CD4-positive, alpha-beta T cell treated with Interleukin-4 for 1 hour (primary cell): ENCODE measurements around the gene RHOA.
A peak's percentile ranks its signal among the peaks of the same experiment; 100 is the strongest.
"Not testable (repeated sequence)": the region's sequence is repeated elsewhere in the genome, so short reads cannot be mapped to it uniquely, and the experiment has no call there.

Experiments
- DNase-seq, 2 donors: peaks; one replicate each; pipeline ENCODE4 v3.0.0-alpha.2; 2020 to 2022

The RHOA gene

DNA sequence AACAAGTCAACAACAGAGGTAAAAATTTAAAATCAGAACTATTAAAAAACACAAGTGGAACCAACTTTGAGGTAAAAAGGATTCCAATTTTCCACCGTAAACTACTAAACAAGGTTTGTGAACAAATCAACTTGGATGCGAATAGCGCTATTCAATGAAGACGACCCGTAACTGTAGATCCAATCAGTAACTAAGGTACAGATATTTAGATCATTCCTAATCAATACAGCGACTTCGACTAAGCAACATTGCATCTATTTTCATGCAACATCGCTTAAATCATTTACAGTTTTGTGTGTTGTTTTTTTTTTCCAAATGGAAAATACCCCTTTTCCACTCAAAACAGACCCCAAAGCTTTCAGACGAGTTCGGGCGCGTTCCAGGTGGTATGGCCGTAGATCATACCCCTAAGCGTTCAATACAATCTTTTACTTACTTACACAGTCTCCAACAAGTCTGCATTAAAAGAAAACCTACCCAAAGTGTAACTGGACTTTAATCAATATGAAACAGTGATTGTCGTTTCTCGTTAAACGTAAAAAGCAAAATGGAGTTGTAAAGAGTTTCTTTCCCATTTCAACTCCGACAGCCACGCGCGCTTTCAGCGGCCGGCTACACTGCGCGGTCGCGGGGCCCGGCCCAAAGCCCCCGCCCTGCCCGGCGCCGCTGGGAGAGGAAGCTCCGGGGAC is 786 bp downstream of the RHOA start:
- DNase-seq, result no peak

DNA sequence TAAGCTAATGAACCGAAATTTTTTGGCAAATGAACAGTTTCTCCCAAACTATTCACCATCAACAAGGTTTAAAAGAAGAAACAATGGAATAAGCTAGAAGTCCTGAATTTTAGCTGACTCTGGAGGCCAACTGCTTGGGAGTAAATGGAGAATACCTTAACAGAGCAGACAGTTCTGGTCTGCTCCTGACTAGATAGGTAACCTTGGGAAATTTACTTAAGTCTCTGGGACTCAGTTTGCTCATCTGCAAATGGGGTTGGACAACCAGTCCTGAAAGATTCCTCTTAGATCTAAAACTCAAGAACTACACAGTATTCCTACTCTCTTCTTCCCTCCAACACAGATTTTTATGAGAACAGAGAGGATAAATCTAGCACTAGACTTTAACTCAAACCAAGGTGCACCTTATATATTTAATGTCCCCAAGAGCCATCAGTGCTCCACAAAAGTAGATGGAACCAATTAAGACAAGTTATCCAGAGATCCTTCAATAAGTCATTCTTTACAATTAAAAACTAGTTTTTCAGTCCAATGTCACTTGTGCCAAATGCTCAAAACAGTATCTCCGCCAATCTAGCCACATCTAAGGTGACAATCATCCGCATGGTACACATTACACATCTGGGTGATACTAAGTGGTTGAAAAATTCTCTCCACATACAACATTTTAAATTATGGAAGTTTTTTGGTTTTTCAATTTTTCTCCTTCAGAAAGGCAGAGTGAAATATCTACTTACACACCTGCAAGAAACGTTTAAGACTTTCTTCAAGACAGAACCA is 1.5 kb downstream of the RHOA start:
- DNase-seq, result peak in 1 of 2 donors; percentile 48

DNA sequence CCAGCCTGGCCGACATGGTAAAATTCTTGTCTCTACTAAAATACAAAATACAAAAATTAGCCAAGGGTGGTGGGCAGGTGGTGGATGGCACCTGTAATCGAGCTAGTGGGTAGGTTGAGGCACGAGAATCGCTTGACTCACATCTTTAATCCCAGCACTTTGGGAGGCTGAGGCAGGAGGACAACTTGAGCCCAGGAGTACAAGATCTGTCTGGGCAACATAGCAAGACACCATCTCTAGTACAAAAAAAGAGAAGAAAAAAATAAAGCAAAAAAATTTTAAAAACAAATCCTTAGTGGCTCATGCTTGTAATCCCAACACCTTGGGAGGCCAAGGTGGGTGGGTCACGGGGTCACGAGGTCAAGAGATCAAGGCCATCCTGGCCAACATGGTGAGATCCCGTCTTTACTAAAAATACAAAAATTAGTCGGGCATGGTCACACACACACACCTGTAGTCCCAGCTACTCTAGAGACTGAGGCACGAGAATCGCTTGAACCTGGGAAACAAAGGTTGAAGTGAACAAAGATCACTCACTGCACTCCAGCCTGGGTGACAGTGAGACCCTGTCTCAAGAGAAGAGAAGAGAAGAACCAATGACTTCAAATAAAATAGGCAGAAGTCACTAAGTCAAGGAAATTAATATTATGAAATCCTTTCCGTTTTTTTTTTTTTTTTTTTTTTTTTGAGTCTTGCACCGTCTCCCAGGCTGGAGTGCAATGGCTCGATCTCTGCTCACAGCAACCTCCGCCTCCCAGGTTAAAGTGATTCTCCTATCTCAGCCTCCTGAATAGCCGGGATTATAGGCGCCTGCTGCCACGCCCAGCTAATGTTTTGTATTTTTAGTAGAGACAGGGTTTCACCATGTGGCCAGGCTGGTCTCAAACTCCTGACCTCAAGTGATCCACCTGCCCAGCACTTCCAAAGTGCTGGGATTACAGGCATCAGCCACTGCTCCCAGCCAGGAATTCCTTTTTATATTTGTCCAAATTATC is 4.9 kb downstream of the RHOA start:
- DNase-seq, result no peak

DNA sequence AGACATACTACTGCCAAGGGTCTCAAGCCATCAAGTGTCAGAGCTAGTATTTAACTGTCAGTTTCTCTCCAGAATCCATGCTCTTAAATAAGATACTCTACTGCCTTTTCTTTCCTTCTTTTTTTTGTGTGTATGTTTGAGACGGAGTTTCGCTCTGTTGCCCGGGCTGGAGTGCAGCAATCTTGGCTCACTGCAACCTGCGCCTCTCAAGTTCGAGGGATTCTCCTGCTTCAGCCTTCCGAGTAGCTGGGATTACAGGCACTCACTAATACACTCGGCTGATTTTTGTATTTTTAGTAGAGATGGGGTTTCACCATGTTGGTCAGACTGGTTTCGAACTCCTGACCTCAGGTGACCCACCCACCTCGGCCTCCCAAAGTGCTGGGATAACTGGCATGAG is 6.2 kb downstream of the RHOA start:
- DNase-seq, result not testable (repeated sequence)

DNA sequence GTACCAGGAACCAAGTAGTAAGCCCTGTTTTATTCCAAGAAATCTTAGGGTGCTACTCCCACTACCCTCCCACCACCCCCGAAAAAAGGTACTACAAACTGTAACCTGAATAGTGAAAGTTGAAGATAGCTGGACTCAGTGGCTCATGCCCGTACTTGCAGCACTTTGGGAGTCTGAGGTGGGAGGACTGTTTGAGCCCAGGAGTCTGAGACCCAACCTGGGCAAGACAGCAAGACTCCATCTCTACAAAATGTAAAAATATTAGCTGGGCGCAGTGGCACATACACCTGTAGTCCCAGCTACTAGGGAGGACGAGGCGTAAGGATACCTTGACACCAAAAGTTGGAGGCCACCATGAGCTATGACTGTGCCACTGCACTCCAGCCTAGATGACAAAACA is 7.9 kb downstream of the RHOA start:
- DNase-seq, result no peak

DNA sequence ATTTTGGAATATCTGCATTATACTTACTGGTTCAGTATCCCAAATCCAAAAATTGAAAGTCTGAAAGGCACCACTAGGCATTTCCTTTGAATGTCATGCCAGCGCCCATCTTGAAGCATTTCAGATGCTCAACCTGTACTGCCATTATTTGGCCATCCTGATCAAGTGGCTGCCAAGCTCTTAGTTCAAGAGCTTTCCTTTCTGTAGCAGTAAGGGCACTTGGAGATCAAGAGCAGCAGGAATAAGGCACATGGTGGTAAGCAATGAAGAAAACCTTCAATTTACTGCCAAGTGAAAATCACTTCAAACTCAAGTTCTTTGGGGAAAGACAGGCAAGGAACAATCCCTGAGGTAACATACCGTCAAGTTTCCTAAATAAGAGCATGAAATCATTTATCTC is 10.0 kb downstream of the RHOA start:
- DNase-seq, result no peak

DNA sequence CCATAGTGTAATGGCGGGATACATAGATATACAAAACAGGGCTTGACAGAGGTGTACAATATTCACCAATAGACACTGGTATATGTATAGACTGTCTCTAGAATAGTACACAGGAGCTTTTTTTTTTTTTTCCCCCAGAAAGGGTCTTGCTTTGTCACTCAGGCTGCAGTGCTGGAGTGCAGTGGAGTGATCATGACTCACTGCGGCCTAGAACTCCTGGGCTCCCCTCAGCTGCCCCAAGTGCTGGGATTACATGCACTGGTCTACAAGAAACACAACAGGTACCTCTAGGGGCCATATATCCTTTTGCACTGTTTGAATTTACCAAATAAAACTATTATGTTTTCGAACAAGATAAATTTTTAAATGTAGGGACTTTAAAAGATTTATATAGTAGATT is 12.3 kb downstream of the RHOA start:
- no peak for DNase-seq

DNA sequence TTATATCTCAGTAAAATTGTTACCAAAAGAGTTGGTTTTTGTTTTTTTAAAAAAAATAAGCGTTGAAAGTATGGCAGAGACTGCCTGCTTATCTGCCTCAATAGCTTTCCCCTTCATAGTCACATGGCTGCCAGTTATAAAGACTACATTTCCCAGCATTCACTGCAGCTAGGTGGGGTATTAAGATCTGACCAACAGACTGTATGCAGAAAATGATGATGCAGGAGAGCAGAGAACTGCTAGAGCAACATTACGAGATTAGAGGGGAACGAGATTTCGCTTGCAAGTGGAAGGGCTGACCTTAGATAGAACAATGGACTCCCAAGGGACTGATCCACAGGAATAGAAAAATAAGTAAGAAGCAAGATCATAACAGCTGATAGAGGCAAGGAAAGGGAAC is 14.3 kb downstream of the RHOA start:
- peak in 1 of 2 donors; percentile 33 for DNase-seq

DNA sequence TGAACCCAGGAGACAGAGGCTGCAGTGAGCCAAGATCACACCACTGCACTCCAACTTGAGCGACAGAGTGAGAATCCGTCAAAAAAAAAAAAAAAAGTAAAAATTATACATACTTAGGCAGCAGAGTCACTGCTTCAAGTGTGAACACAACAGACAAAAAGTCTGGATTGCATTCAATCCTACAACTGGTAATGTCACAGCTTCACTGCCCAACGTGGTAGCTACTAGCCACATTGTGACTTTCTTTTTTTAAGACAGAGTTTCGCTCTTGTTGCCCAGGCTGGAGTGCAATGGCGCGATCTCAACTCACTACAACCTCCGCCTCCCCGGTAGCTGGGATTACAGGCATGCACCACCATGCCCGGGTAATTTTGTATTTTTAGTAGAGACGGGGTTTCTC is 20.5 kb downstream of the RHOA start:
- not testable (repeated sequence) for DNase-seq

DNA sequence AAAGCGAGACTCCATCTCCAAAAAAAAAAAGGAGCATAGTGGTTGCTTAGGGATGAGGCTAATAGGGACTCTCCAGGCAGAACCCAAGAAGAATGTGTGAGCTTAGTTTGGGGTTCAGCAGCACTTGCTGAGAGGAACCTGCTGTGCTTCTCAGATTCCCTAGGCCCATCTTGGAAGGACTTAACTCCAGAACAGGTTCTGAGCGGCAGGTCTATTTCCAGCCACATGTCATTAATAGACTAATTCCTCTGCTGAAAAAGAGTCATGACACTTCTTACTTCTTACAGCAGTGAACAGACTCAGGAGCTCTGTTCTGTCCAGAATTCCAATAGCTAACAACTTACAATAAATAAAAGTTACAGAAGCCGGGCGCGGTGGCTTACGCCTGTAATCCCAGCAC is 22.5 kb downstream of the RHOA start:
- no peak for DNase-seq

DNA sequence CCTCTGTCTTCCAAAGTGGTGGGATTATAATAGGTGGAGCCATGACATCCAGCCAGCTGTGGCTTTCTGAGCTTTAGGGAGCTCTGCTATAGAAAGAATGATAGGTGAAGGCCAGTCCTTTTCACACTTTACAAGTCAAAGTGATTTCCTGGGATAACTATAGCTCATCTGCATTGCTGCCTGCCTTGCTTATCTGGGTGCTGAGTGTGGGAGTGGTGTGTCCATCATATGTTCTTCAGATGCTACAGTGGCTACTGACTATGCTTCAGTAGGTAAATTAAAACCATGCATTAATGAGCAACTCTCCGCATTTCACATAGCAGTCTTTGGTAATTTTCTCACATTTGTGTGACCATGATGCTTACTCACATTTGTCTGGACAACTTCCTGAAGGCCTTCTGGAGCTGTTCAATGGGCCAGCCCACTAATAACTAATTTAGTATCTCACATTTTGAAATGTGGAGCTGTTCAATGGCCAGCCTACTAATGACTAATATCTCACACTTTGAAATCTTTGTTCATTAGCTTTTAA is 23.4 kb downstream of the RHOA start:
- DNase-seq, result no peak

DNA sequence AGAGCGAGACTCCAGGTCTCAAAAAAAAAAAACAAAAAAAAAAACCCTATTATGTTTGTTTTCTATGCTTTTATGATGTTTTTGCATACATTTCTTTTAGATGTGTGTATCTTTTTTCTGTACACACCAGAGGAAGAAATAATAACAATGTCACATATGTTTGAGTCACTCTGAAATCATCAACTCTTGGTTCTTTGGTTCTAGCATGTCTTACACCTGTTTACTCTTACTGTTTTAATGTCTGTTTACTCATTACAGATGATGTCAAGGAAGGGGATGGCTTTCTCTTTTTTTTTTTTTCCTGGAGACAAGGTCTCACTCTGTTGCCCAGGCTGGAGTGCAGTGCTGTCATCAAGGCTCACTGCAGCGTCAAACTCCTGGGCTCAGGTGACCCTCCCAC is 24.1 kb downstream of the RHOA start:
- DNase-seq, result no peak

DNA sequence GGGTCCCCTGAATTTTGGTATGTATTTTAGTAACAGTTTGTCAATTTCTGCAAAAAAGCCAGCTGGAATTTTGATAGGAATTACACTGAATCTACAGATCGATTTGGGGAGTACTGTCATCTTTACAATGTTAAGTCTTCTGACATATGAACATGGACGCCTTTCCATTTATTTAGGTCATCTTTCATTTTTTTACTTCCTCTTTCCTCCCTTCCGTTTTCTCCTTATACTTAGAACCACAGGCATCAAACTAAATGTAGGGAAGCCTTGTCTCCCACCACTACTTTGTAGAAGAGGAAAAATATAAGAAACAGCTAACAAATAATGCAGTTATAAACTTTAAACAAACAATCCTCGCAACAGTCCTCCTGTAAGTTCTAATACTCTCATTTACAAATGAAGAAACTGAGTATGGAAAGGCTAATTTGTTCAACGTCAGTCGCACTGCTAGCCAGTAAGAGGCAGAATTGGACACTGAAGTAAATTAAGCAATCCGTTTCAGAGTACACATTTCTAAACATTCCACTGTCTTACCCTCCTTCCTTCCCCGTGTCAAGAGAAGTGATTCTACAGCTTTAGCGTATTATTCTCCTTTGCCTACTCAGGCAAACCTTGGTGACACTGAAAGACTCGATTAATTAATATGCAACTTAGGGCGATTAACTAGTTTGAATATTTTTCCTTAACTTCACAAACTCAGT is 25.6 kb downstream of the RHOA start:
- no peak for DNase-seq

DNA sequence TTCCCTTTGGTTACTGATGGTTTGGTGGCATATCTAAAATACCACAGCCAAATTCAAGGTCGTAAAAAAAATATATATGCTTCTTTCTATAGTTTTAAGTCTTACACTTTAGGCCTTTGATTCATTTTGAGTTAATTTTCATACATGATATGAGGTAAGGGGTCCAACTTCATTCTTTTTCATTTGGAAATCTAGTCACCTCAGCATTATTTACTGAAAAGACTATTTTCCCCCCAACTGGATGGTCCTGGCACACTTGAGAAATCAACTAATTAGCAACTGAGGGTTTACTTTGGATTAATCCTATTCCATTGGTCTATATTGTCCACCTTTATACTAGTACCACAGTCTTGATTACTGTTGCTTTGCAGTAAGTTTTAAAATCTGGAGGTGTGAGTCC is 26.2 kb downstream of the RHOA start:
- no peak for DNase-seq

DNA sequence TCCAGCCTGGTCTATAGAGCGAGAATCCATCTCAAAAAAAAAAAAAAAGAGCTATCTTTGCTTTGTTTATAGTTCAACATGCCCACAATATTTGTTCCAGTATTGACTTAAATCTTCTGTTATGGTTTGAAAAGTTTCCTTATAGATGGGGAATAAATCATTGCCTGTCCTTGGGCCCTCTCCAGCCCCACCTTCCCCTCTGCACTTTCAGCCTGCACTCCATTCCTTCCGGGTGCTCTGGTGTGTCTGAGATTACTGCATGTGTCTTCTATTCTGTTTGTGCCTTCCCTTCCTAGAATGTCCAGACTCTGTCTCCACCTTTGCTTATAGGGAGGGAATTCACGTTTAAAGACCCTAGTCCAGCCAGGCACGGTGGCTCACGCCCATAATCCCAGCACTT is 28.4 kb downstream of the RHOA start:
- no peak for DNase-seq

DNA sequence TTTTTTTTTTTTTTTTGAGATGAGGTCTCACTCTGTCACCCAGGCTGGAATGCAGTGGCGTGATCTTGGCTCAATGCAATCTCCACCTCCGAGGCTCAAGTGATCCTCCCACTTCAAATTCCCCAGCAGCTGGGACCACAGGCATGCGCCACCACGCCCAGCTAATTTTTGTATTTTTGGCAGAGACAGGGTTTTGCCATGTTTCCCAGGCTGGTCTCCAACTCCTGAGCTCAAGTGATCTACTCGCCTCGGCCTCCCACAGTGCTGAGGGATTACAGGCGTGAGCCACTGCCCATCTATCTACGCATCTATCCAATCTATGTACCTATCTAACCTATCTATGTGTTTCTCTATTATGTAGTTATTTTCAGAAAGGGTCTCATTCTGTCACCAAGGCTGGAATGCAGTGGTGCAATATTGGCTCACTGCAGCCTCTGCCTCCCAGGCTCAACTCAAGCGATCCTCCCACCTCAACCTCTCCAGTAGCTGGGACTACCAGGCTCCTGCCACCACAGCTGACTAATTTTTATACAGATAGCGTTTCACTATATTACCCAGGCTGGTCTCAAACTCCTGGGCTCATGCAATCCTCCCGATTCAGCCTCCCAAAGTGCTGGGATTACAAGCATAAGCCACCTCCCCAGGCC is 33.4 kb downstream of the RHOA start:
- no peak for DNase-seq

DNA sequence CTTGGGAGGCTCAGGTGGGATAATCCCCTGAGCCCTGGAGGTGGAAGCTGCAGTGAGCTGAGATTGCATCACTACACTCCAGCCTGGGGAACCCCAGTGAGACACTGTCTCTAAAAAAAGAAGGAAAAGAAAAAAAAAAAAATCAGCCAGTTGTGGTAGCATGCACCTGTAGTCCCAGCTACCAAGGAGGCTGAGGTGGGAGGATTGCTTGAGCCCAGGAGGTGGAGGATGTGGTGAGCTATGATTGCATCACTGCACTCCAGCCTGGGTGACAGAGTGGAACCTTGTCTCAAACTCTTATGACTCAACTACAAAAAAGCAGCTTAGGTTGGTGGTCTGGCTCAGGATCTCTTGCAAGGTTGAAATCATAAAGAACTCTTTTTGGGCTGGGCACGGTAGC is 34.3 kb downstream of the RHOA start:
- peak; percentile 35 to 55 for DNase-seq

DNA sequence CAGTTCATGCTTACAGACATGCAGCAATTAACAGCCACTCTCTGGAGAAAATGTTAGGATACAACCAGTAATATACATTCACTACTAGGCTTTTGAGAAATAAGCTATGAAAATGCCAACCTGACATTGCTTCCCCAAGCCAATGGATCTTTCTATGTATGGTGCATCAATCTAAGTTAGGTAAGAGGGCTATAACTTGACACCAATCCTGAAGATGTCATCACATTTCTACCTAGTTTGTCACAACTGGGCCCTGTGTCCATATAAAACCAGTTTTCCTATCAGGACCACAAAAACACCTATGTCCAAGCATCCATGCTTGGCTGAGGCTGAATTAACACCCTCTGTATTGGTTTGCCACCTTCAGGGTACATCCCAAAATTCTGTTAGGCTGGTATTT is 39.8 kb downstream of the RHOA start:
- no peak for DNase-seq

DNA sequence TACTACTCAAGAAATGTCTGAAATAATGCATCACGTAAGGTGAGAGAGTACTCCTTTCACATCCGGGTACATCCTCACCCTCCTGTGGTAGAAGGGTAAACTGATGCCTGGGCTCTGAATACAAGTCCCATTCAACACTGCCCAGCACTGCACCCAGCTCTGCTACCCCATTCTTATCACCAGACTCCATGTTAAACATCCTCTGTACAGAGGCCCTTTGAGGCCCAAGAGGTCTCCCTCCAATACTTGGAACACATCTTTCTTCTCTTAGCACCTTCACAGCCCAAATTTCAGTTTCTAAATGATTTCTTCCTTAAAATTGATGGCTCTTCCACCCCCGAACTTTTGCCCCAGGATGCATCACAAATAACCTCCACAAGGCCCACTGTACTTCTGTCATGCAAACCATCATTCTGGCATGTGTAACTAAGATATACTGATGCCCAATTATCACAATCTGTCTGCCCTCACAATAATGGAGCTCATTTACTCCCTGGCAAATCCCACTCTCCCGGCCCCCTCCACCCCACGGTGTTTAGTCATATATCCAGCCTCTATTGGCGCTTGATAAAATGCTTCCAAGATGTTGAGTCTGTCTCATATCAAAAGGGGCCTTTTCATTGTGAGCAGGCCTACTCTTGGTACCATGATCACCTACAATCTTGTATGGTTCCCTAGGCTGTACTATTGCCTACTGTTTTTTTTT is 41.0 kb downstream of the RHOA start:
- no peak for DNase-seq

DNA sequence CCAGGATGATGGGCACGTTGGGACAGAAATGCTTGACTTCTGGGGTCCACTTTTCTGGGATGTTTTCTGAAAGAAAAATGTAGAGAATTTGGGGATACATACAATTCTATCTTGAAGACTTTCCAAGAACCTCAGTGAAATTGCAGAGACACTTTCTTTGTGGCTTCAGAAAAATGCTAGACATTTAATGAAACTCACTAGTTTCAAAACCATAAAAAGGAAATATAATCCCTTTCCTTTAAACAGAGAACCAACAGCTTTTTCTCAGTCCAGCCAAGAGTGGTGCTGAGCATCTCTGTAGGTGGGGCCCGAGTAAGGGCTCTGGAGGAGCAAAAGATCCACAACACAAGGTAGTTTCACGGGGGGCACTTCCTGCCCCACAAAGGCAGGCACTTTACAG is 49.2 kb downstream of the RHOA start:
- no peak for DNase-seq

DNA sequence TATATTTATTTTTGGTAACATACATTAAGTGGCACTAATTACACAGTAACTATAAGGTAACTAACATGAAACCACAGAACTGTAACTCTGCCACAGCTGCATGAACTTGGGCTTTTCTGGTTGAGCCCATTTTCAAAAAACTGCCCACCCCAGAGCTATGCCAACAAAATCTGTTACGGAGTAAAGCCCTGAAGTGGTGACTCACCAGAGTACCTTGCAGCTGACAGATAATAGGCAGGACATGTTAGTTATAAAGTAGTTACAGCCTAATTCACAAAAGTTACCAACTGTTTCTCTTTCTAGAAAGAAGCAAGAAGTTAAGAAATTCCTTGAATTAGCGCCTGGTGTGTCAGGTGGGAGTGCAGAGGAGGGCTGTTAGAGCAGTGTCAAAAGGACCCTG is 52.2 kb downstream of the RHOA start:
- no peak for DNase-seq
